AG04449 (cell line): ENCODE measurements around the gene RFX1.
A peak's percentile ranks its signal among the peaks of the same experiment; 100 is the strongest.
"Not testable (repeated sequence)": the region's sequence is repeated elsewhere in the genome, so short reads cannot be mapped to it uniquely, and the experiment has no call there.

ENCODE experiments used
- CTCF ChIA-PET: fragments of 350-600 bp; formaldehyde crosslinking; extraction: SDS; loops from one replicate; lab custom pipeline; 2021; ENCODE audit warnings: antibody characterized with exemption; lab: Yijun Ruan, JAX
- POLR2A ChIA-PET: fragments of 400-600, 350-600 bp; formaldehyde crosslinking; extraction: SDS; loops from one replicate; lab custom pipeline; 2020; ENCODE audit warnings: antibody characterized with exemption, inconsistent platforms; lab: Yijun Ruan, JAX
- DNase-seq: peaks from one replicate; pipeline ENCODE4 v3.0.0-alpha.2; 2010; ENCODE audit warnings: low read depth, low spot score
- H3K4me3 ChIP-seq: 2 replicates; pipeline ENCODE4 v1.5.1; 2011; ENCODE audit warnings: low read depth, mild to moderate bottlenecking, control low read depth, low read length
- CTCF ChIP-seq: IDR thresholded peaks from one replicate; pipeline ENCODE4 v1.5.1; 2011; ENCODE audit warnings: mild to moderate bottlenecking, moderate library complexity, low read length, control low read depth, inconsistent platforms; ENCODE audit not compliant: insufficient read depth; ENCODE audit errors: missing control alignments

RFX1 gene

GRCh38 chr19:14052470-14052869 is 46.4 kb upstream of the RFX1 start:
- CTCF ChIA-PET: interaction anchor here (1.0 to 5.1 kb wide), 6 partner anchors 9 to 173 kb away, joined by 3 to 34 read pairs (median 6); partner anchors contain the start of genes MISP3 and PALM3
- POLR2A ChIA-PET: interaction anchor here (0.6 kb wide), 1 partner anchor 466 kb away, joined by 3 read pairs; no protein-coding TSS in a partner anchor
- no peak for TF ChIP-seq CTCF
- H3K4me3 ChIP-seq: no peak overlapping the region
- no peak for DNase-seq

GRCh38 chr19:14051980-14052379 is 45.9 kb upstream of the RFX1 start:
- no peak for DNase-seq
- CTCF ChIA-PET: interaction anchor here (1.0 to 11.1 kb wide), 5 partner anchors 7 to 173 kb away, joined by 3 to 106 read pairs (median 7); partner anchors contain the start of gene PALM3

GRCh38 chr19:14050961-14051360 is 44.8 kb upstream of the RFX1 start:
- H3K4me3 ChIP-seq, POLR2A ChIA-PET, DNase-seq: not testable (repeated sequence)
- CTCF ChIA-PET: interaction anchor here (0.9 to 11.1 kb wide), 5 partner anchors 8 to 170 kb away, joined by 4 to 106 read pairs (median 7); partner anchors contain the start of genes MISP3 and PALM3

More at GRCh38 chr19:14051980-14052379, 45.9 kb upstream of the RFX1 start:
- no peak overlapping the region for H3K4me3 ChIP-seq
- POLR2A ChIA-PET: no interaction called here
- TF ChIP-seq CTCF: no peak

GRCh38 chr19:14050512-14050911 is 44.4 kb upstream of the RFX1 start:
- ChIA-PET POLR2A (no interaction called here), CTCF (interaction anchor here (1.7 to 11.1 kb wide), 4 partner anchors 8 to 170 kb away, joined by 5 to 106 read pairs (median 20); partner anchors contain the start of gene PALM3)
- TF ChIP-seq CTCF: no peak
- no peak overlapping the region for H3K4me3 ChIP-seq
- no peak for DNase-seq

- POLR2A ChIA-PET: no interaction called here
- no peak overlapping the region for H3K4me3 ChIP-seq
- TF ChIP-seq CTCF: peak; percentile 67
- no peak for DNase-seq
- CTCF ChIA-PET: interaction anchor here (0.7 to 11.1 kb wide), 10 partner anchors 8 to 167 kb away, joined by 3 to 106 read pairs (median 4); partner anchors contain the start of genes IL27RA and PALM3
These were observed 42.5 kb upstream of the RFX1 start for GRCh38 chr19:14048443-14049153.

GRCh38 chr19:14047866-14048265 is 41.7 kb upstream of the RFX1 start:
- POLR2A ChIA-PET: not testable (repeated sequence)
- CTCF ChIA-PET: interaction anchor here (0.9 to 11.1 kb wide), 6 partner anchors 11 to 144 kb away, joined by 3 to 106 read pairs (median 4); partner anchors contain the start of genes IL27RA and PALM3

More at GRCh38 chr19:14047866-14048265, 41.7 kb upstream of the RFX1 start:
- H3K4me3 ChIP-seq, DNase-seq: not testable (repeated sequence)
